ENCODE results near the gene GGA3.
A peak's percentile ranks its signal among the peaks of the same experiment; 100 is the strongest.
"Not testable (repeated sequence)": the region's sequence is repeated elsewhere in the genome, so short reads cannot be mapped to it uniquely, and the experiment has no call there.

The GGA3 gene, protein sequence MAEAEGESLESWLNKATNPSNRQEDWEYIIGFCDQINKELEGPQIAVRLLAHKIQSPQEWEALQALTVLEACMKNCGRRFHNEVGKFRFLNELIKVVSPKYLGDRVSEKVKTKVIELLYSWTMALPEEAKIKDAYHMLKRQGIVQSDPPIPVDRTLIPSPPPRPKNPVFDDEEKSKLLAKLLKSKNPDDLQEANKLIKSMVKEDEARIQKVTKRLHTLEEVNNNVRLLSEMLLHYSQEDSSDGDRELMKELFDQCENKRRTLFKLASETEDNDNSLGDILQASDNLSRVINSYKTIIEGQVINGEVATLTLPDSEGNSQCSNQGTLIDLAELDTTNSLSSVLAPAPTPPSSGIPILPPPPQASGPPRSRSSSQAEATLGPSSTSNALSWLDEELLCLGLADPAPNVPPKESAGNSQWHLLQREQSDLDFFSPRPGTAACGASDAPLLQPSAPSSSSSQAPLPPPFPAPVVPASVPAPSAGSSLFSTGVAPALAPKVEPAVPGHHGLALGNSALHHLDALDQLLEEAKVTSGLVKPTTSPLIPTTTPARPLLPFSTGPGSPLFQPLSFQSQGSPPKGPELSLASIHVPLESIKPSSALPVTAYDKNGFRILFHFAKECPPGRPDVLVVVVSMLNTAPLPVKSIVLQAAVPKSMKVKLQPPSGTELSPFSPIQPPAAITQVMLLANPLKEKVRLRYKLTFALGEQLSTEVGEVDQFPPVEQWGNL

DNA sequence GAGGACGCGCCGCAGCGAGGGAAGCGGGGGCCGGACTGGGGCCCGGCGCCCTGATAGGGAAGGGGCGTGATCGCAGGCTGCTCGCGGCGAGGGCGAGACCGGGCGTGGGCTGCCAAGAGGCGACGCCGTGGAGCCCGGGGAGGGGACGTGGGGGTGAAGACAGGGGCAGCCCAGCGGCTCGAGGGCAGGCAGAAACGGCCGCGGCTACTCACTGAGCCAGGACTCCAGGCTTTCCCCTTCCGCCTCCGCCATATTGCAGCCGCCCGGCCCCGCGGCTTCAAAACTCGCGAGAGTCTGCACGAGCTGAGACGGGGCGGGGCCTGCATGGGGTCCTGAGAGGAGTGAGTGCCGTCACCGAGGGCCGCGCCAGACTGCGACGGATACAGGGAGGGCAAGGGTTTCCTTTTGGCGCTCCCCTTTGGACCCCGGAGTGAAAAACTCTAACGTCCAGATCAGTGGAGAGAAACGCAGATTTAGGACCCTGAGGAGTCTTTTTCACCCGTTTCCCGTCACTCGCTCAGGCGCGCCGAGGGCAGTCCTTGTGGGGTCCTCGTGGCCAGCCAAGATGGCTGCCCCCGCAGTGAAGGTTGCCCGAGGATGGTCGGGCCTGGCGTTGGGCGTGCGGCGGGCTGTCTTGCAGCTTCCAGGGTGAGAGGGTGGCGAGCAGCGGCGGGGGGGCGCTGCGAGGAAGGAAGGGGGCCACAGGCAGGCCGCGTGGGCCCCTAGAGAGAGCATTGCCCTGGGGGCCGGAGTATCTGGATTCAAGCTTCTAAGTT, at the start of gene GGA3, which contains the start of gene MRPS7:
Gene GGA3, minus strand, starts transcription at position 271 of the 776 bp plus-strand sequence. Its CDS starts 19 bp downstream, at position 252.
Gene MRPS7, plus strand, starts transcription at position 544 of the 776 bp plus-strand sequence. Its CDS starts 22 bp downstream, at position 566.
- peak; percentile 97 for DNase-seq

DNA sequence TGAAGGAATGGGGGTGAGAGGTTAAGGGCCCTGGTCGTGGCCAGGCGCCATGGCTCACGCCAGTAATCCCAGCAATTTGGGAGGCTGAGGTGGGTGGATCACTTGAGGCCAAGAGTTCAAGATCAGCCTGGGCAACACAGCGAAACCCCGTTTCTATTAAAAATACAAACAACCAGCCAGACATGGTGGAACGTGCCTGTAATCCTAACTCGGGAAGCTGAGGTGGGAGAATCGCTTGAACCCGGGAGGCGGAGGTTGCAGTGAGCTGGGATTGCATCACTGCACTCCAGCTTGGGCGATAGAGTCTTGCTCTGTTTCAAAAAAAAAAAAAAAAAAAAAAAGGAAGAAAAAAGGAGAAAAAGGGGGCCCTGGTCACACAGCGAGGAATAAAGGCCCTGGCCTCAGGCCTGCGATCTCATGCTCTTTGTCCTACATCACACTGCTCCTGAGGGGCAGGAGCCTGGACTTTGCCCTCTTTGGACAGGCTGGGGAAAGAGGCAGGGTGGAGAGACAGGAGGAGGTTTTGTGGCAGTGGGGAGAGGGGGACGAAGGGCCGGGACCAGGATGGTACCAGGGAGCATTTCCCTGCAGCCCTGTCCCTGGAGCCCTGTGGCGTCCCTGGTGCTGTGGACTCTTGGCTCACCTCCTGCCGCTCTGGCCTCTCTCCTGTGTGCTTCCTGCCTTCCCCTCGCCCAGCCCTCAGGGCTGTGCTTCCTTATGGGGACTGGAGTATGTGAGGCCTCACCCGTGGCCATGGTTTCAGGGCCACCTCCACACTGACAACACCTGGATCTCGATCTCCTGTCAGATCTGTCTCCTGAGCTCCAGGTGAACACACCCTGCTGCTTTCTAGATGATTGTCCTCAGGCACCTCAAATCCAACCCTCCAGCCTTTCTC, 47.6 kb upstream of the GGA3 start:
- no peak for DNase-seq

DNA sequence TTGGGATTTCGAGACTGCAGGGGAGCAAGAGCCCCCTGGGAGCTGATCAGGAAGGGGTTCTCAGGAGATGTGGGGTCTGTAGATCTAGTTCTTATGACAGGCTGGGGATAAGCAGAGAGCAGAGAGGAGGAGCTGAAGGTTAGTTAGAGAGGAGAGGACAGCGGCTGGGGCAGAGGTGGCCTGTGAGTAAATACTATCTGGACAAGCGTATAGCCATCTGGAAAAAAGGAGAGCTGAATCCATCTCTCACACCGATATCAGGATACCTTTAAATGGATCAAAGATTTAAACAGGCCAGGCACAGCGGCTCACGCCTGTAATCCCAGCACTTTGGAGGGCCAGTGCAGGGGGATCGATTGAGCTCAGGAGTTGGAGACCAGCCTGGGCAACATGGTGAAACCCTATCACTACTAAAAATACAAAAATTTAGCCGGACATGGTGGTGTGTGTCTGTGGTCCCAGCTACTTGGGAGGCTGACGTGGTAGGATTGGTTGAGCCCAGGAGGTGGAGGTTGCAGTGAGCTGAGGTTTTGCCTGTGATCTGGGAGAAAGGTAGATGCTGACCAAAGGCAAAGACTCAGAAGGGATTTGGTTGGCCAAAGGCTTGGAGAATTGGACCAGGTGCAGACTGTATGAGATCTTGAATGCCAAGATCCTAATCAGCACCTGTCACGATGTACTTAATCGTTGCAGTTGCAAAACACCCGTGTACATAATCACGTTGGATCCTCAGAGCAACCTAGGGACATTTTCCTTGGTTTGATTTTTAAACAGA, 46.7 kb upstream of the GGA3 start:
- DNase-seq: no peak

DNA sequence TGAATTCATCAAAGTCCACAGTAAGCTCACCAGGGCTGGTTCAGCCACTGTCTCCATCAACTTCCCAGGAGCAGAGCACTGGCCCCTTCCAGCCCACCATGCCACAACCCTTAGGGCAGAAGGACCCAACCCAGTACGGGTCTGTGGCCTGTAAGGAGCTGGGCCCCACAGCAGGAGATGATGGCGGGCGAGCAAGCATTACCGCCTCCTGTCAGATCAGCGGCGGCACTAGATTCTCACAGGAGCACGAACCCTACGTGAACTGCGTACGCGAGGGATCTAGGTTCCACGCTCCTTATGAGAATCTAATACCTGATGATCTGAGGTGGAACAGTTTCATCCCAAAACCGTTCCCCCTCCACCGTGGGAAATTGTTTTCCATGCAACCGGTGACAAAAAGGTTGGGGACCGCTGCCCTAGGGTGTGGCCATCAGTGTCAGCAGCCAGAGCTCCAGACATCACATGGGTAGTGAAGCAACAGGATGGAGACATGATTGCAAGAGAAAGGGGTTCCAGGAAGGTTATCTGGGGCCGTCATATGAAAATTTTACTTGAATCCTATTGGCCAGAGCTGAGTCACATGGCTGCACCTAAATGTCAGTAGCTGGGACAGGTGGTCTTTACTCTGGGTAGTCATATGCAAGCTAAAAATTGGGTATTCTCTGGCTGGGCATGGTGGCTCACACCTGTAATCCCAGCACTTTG, 40.2 kb upstream of the GGA3 start:
- no peak for DNase-seq

DNA sequence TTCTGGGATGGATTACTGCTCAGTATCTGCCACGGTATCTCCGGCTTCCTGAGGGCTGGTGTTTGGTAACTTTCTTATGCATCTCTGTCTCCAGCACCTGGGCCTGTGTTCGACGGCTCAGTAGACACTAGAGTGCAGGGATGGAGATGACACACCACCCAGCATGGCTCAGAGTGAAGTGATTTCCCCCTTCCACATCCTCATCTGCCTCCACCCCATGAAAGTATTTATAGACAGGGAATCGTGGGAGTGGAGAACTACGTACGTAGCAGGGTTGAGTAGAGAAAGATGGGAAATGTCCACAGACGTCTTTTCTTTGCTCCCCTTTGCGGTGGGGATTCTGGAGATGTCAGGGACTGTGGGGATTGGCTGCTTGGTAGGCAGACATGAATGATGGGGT, 39.6 kb upstream of the GGA3 start:
- DNase-seq: no peak

DNA sequence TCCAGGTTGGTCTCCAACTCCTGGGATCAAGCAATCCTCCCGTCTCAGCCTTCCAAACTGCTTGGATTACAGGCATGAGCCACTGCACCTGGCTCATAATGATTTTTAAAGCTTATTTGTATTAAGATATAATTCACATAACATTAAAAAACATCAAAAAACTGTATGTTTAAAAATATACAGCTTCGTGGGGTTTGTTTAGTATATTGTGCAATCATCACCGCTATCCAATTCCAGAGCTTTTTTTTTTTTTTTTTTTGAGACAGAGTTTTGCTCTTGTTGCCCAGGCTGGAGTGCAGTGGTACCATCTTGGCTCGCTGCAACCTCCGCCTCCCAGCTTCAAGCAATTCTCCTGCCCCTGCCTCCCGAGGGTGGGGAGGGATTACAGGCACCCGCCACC, 38.9 kb upstream of the GGA3 start:
- DNase-seq: no peak

DNA sequence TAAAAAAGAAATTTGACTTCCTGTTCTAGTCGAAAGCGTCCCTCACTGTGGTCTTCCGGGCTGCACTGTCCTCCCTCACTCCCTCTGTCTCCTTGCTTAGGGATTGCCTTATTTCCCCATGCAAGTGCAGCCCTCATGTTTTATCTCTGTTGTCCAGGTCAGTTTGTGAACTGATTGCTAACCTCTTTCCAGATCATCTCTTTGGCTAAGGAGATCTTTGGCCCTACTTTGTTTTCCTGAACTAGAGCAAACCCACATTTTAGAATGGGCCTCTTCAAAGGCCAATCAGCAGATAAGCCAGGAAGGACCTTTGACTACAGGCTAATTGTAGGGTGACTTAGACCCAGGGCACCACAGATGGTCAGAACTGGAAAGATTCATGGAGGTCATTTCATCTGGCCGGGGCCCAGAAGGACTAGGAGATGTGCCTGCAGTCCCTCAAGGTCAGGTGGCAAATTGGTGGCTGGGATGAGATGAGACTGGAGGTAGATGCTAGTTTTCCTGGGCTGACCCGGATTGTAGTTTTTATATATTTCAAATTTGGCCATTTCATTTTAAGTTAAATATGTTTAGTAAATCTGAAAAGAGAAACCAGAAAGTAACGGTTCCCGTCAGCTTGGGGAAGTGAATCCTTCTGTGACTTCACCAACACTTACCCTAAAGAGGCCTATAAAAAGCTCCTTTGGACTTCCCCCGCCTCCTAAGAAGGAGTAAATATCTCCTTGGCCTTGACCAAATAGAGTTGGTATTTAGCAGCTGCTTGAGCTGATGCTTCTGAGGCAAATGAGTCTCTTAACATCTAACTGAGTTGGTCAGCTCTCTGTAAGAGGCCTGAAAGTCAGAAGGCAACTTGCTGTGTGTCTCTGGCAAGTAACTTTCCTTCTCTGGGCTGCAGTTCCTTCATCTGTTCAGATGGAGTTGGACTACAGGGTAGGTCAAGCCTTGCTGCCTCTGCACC, 34.1 kb upstream of the GGA3 start:
- DNase-seq: no peak

DNA sequence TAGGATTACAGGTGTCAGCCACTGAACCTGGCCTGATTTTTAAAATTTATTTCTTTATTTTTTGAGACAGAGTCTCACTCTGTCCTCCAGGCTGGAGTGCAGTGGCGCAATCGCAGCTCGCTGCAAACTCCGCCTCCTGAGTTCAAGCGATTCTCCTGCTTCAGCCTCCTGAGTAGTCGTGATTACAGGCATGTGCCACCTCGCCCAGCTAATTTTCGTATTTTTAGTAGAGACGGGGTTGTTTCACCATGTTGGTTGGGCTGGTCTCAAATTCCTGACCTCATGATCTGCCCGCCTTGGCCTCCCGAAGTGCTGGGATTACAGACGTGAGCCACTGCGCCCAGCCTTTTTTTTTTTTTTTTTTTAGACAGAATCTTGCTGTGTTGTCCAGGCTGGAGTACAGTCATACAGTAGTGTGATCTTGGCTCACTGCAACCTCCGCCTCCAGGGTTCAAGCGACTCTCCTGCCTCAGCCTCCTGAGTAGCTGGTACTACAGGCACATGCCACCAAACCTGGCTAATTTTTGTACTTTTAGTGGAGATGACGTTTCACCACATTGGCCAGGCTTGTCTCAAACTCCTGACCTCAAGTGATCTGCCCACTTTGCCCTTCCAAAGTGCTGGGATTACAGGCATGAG, 31.5 kb upstream of the GGA3 start:
- DNase-seq: not testable (repeated sequence)

DNA sequence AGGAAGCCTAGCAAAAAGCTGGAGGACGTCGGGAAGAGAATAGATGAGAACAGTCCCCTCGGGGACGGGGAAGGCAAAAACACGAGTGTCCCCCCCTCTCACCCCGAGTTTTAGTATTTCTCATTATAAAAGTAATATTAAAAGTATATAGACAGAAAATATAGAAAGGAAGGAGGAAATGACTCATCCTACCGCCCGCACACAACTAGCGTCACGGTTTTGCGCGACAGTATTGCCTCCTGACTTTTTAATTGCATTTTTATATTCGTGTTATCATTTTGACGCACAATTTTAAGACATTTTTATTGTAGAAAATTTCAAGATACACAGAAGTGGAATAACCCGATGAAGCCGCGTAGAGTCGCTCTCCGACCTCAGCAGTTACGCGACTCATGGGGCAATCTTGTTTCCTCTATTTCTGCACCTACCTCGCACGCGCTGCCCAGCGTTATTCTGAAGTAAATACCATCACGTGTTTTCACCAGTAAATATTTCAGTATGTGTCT, 28.5 kb upstream of the GGA3 start:
- peak; percentile 71 to 75 for DNase-seq

DNA sequence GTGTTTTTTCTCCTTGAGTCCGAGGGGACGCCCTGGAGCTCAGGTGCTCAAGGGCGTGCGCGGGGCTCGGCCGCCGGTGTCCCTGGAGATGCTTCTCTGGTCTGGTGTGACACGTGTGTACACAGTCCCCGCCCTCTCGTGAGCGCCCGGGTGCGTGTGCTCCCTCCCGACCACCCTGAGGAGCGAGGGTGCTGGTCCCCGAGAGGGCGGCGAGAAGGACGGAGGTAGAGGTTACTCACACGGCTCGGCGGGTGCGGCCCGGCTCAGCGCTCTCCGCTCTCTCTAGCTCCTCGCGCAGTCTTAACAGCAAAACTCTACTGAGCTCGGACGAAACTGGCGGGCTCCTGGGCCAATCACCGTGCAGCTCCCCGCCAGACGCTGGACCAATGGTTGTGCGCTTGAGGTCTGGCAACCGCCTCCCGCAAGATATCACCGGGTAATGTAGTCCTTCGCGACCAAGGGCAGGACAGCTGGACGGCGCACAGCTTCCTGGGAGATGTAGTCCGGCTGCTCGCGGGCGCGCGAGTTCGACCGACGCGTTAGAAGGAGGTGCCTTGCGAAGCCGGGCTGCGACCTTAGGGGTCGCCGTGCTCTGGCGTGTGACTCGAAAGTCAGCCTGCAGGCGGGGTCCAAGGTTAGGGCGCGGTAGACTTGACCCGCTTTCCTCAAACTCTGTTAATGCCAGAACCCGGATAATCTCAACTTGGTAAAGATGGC, 27.9 kb upstream of the GGA3 start, which contains the start of gene SLC25A19:
Gene SLC25A19, minus strand, starts transcription at position 319 of the 717 bp plus-strand sequence. CDS start 2,669 bp downstream, outside the sequence.
- peak; percentile 94 to 96 for DNase-seq

DNA sequence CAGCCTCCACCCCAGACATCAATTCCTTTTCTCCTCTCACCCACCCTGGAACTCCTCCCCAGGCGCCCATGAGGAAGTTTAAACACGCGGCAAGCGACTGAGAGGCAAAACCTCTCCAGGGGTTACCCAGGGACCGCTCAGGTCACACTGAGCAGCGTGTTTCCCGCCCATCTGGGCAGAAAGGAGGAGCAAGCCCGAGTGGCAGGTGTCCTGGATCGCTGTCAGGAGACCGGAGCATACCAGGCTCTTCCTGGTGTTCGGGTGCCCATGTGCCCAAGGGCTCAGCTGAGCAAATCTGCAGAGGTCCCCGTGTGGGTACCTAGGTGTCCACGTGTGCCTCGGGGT, 27.3 kb upstream of the GGA3 start:
- DNase-seq: peak in 1 of 2 donors; percentile 46

DNA sequence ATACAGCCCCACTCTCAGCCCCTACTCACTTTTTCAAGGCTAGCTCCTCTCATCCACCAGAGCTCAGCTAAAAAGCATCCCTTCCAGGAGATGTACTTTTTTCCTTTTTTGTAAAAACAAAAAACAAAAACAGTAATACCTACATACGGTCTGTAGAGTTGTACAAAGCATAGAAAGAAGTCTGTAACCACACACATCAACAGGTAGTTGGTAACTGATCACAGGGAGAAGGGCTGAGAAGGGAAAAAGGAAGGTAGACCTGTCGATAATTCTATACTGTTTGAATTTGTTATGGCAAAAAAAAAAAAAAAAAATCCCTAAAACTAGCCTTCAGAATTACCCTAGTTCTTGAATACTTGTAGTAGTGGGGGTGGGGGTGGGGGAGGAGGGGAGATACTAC, 27.0 kb upstream of the GGA3 start:
- DNase-seq: no peak

DNA sequence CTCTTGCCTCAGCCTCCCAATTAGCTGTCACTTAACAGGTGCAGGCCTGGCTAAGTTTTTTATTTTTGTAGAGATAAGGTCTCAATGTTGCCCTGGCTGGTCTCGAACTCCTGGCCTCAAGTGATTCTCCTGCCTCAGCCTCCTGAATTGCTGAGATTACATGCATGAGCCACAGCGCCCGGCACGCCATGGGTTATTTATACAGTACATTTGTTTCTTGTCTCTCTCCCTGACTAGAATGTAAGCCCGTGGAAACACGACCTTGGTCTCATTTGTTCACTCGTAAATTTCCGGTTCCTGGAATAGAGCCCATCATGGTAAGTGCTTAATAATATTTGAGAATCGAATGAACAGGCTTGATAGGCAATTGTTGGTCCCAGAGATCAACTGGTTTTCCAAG, 25.8 kb upstream of the GGA3 start:
- DNase-seq: no peak

DNA sequence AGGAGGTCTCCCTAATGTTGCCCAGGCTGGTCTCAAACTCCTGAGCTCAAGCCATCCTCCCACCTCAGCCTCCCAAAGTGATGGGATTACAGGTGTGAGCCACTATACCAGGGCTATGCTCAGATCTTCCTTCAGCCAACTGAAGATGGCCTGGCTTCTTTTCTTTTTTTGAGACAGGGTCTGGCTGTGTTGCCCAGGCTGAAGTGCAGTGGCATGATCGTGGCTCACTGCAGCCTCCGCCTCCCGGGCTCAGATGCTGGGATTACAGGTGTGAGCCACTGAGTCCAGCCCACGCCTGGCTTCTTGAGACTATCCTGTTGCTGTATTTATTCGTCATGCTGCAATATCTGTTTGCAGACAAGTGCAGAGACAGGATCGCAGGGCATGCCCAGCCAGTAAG, 23.7 kb upstream of the GGA3 start:
- no peak for DNase-seq

DNA sequence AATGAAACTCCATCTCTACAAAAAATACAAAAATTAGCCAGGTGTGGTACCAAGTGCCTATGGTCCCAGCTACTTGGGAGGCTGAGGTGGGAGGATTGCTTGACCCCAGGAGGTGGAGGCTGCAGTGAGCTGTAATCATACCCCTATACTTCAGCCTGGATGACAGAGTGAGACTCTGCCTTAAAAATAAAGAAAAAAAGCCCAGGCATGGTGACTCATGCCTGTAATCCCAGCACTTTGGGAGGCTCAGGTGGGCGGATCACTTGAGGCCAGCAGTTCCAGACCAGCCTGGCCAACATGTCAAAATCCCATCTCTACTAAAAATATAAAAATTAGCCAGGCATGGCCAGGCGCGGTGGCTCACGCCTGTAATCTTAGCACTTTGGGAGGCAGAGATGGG, 18.8 kb upstream of the GGA3 start:
- not testable (repeated sequence) for DNase-seq

DNA sequence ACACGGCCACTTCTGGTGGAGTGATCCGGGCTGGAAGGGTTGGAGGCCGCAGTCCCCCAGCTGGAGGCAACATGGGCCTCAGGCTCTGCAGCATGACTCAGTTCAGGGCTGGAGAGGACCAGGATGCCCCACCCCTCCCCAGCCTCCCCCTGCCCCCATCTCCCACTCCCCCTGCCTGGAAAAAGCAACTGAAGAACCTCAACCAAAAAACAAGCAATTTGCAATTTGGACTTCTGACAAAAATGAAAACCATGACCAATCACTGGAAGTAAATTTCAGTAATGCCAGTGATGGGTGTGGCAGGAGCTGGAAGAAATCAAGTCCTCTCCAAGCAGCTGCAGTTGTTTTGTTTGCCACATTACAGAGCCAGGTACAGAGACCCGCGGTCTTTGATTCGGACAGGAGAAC, 16.3 kb upstream of the GGA3 start:
- no peak for DNase-seq

DNA sequence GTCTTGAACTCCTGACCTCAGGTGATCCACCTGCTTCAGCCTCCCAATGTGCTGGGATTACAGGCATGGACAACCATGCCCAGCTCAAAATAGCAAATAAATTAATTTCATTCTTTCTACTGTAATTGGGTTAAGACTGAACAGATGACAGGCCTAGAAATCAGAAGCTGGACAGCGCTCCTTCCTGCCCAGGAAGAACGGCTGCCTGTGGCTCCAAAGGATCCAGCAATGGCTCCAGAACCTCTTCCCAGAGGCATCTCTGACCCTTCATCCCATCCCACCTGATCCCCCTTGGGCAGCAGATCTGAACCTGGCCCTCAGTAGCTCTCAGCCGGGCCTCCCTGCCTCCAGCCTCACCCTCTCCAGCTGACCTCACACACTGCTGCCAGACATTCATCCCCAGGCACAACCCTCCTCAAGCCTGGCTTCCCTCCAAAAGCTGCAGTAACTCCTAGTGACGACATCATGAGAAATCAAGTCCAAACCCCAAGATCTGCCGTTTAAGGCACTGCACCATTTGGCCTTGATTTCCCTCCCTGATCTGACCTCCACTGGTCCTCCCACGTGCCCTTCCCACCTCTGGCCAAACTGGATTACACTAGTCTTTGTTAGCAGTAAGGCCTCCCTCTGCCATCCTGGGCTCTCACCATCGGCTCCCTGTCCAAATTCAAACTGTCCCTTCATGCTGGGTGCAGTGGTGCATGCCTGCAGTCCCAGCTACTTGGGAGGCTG, 12.7 kb upstream of the GGA3 start:
- no peak for DNase-seq

DNA sequence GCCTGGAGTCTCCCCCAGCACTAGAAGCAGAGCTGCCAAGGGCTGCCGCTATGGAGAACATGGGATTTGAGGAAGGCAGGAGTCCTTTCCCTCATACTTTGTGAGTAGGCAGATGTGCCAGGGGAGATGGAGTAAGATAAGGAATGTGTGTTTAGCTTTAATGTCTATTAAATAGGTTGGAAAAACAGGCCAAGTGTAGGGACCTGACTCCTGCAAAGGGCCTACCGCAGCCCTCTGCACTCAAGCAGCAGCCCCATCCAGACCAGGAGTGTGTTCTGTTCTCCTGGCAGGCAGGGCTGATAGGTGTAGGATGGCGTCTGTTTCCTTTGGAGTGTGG, 11.4 kb upstream of the GGA3 start:
- DNase-seq: no peak
